Mucosa of descending colon (tissue), 3 donors: ENCODE data around the gene AACS. TPM values are rescaled to one million over a fixed set of nuclear protein-coding genes. Genes with fewer than 3 reads are reported as not detected.

Experiments used
- ATAC-seq: fragments of 200-7000 bp; cut with Tn5 transposase; one replicate; pipeline ENCODE4 v1.9.1; 2020; ENCODE audit warnings: mild to moderate bottlenecking, moderate library complexity
- DNase-seq, 3 donors: peaks; one replicate each; pipeline ENCODE4 v3.0.0-alpha.2; 2020
- H3K36me3 ChIP-seq: fragments of 200-600 bp; one replicate; pipeline ENCODE4 v1.8.0; 2021; ENCODE audit warnings: low read depth, mild to moderate bottlenecking
- H3K4me1 ChIP-seq: fragments of 200-600 bp; one replicate; pipeline ENCODE4 v1.8.0; 2021; ENCODE audit warnings: low read depth, mild to moderate bottlenecking
- H3K4me3 ChIP-seq: fragments of 200-600 bp; one replicate; pipeline ENCODE4 v1.8.0; 2021; ENCODE audit warnings: mild to moderate bottlenecking
- H3K9me3 ChIP-seq: fragments of 200-600 bp; one replicate; pipeline ENCODE4 v1.8.0; 2021; ENCODE audit warnings: mild to moderate bottlenecking
- intact Hi-C, 2 donors: fragments of 100-400 bp; cut with DNase I in 1 of 2; cut with micrococcal nuclease in 1 of 2; formaldehyde crosslinking; loops; one replicate each; pipeline versions ENCODE4 v1.11.0 to v1.11.1; 2022; cut with DNase I, micrococcal nuclease
- total RNA-seq, 3 donors: library from RNA; stranded (reverse); fragmentation: NEBNext Ultra II Directional in 2 of 3; extraction: Animal tissue kit (Norgen Biotek cat#: 25700) in 2 of 3; gene quantifications; one replicate each; pipeline versions ENCODE4 v1.2.1 to v1.2.4, GENCODE V29; 2021 to 2023
- TF ChIP-seq, protein P1 (sequence below): fragments of 200-600 bp; IDR thresholded peaks from one replicate; pipeline ENCODE4 v1.8.0; 2022; ENCODE audit warnings: antibody characterized with exemption, mild to moderate bottlenecking
- donor health status: DM: no; HTN: no; CAD: no; lungs with moderate emphysema.
- donor health status: DM: no; HTN: no; CAD: no.
- donor health status: DM: no; HTN: yes; CAD: no.

The AACS gene
- total RNA-seq, 3 donors from 2014 or later, result 29.0 to 58.4 (median 39.0) TPM

- intact Hi-C loops, result no loop called here
- no peaks in the 10 kb centered on the region for H3K36me3 ChIP-seq
Measured at GRCh38 chr12:125099409-125099782, 34.2 kb downstream of the AACS start.

DNA sequence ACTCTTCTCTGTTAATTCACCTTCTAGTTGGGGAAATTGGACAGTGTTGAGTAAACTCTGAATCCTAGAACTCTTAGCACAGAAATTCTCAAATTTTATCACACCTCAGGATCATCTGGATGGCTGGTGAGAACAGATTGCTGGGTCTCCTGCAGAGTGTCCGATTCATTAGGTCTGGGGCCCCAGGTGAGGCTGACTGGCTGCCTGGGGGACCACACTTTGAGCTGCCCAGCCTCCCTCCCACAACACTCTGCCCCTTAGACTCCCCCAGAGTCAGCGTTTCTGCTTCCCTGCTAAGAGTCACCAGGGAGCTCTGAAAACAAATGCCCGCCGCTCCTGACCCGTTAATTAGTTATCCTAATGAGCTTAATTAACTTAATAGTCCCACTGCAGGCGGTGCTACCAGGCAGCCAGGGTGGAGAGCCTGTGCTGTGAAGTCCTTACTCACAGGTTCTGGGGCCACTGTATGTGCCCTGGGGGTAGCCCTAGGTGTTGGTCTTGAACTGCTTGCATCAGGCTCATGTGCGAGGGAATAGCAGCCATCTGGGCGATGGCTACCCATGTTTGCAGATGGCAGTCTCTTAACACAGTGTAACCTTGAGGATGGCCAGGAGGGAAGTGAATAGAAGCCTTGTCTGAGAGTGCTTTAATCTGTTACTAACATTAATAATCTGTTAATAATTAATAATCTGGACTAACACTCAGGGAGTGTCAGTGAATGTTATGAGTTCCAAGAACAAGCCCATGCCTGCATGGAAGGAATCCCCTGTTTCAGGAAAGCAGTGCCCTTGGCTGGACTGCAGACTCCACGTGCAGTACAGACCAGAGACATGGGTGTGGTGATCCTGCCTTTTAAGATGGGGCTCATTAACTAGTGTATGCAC is 35.6 kb downstream of the AACS start:
- intact Hi-C loops, result no loop called here
- Histone ChIP-seq H3K36me3 (no peaks in the 10 kb centered on the region), H3K9me3 (no peaks in the 10 kb centered on the region), H3K4me3 (no peak overlapping the region), H3K4me1 (no peaks in the 10 kb centered on the region)
- ATAC-seq (peak; percentile 23), DNase-seq (no peak)
- TF ChIP-seq, protein P1, sequence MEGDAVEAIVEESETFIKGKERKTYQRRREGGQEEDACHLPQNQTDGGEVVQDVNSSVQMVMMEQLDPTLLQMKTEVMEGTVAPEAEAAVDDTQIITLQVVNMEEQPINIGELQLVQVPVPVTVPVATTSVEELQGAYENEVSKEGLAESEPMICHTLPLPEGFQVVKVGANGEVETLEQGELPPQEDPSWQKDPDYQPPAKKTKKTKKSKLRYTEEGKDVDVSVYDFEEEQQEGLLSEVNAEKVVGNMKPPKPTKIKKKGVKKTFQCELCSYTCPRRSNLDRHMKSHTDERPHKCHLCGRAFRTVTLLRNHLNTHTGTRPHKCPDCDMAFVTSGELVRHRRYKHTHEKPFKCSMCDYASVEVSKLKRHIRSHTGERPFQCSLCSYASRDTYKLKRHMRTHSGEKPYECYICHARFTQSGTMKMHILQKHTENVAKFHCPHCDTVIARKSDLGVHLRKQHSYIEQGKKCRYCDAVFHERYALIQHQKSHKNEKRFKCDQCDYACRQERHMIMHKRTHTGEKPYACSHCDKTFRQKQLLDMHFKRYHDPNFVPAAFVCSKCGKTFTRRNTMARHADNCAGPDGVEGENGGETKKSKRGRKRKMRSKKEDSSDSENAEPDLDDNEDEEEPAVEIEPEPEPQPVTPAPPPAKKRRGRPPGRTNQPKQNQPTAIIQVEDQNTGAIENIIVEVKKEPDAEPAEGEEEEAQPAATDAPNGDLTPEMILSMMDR, result no peak

More at GRCh38 chr12:125099409-125099782, 34.2 kb downstream of the AACS start:
- TF ChIP-seq, protein P1, result no peak
- no peak for DNase-seq
- ATAC-seq, result no peak
- no peaks in the 10 kb centered on the region for H3K9me3 ChIP-seq
- no peaks in the 10 kb centered on the region for H3K4me1 ChIP-seq
- H3K4me3 ChIP-seq, result no peak overlapping the region

DNA sequence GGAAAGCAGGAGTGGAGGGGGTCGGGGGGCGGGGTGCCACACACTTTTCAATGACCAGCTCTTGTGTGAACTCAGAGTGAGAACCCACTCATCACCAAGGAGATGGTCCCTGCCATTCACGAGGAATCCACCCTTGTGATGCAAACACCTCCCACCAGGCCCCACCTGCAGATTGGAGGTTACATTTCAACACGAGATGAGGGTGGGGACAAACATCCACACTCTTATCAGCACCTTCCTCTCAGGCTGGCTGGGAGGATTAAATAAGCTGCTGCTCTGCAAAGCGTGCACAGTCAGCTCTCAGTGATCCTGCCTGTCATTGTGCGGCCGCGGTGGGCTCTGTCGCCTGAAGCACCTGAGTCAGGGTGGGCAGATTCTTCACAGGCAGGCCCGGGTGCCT is 39.7 kb downstream of the AACS start:
- TF ChIP-seq, protein P1, result no peak
- DNase-seq (no peak), ATAC-seq (no peak)
- intact Hi-C loops, result no loop called here
- Histone ChIP-seq H3K4me1 (no peaks in the 10 kb centered on the region), H3K9me3 (no peaks in the 10 kb centered on the region), H3K36me3 (no peaks in the 10 kb centered on the region), H3K4me3 (no peak overlapping the region)

GRCh38 chr12:125105600-125105999 is 40.4 kb downstream of the AACS start:
- TF ChIP-seq, protein P1, result no peak
- intact Hi-C loops, result no loop called here
- no peaks in the 10 kb centered on the region for H3K9me3 ChIP-seq
- no peaks in the 10 kb centered on the region for H3K36me3 ChIP-seq
- ATAC-seq, result no peak
- H3K4me3 ChIP-seq, result no peak overlapping the region
- no peak for DNase-seq
- peaks cover 5% of the 10 kb centered on the region for H3K4me1 ChIP-seq

DNA sequence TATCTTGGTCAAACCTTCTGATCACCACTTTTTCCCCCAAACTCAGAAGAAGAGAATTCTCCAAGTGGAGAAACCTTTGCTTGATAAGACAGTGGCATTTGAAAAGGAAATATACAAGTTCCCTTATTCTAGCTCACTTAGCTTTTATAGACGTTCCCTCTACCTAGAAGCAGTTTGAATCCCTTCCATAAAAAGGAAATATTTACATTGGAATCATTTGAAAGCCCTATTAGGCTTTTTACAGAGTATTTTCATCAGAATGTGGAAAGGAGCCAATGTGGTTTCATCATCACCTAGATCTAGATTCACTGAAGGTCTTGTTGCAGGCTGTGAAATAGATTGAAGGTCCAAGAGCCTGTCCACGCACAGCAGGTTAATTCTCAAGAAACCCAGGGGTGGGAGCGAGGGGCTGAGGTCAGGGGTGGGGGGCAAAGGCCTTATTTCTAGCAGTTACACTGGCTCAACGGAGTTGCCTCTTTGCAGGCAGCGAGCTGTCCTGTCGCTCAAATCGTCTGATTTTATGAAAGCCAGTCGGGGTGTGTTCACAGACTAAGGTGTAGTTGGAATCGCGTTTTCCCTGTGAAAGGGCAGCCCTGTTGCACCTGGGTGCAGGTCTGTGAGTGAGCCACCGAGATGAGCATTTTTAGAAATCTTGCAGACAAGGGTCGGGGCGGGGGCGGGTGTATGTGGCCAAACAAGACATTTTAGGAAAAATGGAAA is 45.6 kb downstream of the AACS start:
- DNase-seq, result peak in 1 of 3 donors; percentile 41
- Histone ChIP-seq H3K36me3 (no peaks in the 10 kb centered on the region), H3K4me1 (peaks cover 6% of the 10 kb centered on the region), H3K4me3 (no peak overlapping the region), H3K9me3 (no peaks in the 10 kb centered on the region)
- peak; percentile 76 for ATAC-seq
- TF ChIP-seq, protein P1, result no peak
- intact Hi-C loops, result no loop called here
